Esophagus muscularis mucosa (tissue), 4 donors: ENCODE results near the gene BRCA2.

Experiments
- CTCF ChIP-seq, 3 experiments: fragments of 200-600 bp in 2 of 3; fragments of 450-650 bp in 1 of 3; sonication (generic) in 2 of 3; IDR thresholded peaks; one replicate each; pipeline ENCODE4 v1.5.1; 2017 to 2019; ENCODE audit warnings: antibody characterized with exemption in 3 of 3, mild to moderate bottlenecking in 2 of 3, moderate library complexity in 1 of 3
- EP300 ChIP-seq: sonication (generic); formaldehyde crosslinking; IDR thresholded peaks from one replicate; pipeline ENCODE4 v1.6.1; 2017; ENCODE audit warnings: antibody characterized with exemption
- POLR2A ChIP-seq: fragments of 450-650 bp; IDR thresholded peaks from one replicate; pipeline ENCODE4 v1.6.1; 2017; ENCODE audit warnings: antibody characterized with exemption, moderate library complexity, mild to moderate bottlenecking, low read depth
- POLR2AphosphoS5 ChIP-seq, 2 donors: sonication (generic); formaldehyde crosslinking; IDR thresholded peaks; one replicate each; pipeline ENCODE4 v1.6.1; 2017; ENCODE audit warnings: antibody characterized with exemption in 2 of 2

- TF ChIP-seq CTCF (IDR thresholded peaks at IDR 0.05) (no peak), POLR2A (no peak), EP300 (no peak), POLR2AphosphoS5 (IDR thresholded peaks at IDR 0.05) (no peak)
These were observed 5.2 kb downstream of the BRCA2 start for GRCh38 chr13:32320528-32320927.
